Naive thymus-derived CD4-positive, alpha-beta T cell (primary cell): ENCODE results near the gene FUBP3. TPM values are rescaled to one million over a fixed set of nuclear protein-coding genes. Genes with fewer than 3 reads are reported as not detected.

Experiments
- ATAC-seq: fragments of 150-1000 bp; cut with Tn5 transposase; 2 replicates; pipeline ENCODE4 v1.10.0; 2021; ENCODE audit warnings: mild to moderate bottlenecking, moderate library complexity
- CTCF ChIA-PET: fragments of 350-600 bp; sonication (Branson Sonifier 250); formaldehyde crosslinking; loops from one replicate; lab custom pipeline; 2021; ENCODE audit warnings: antibody characterized with exemption; lab: Charles Lee
- POLR2A ChIA-PET: fragments of 350-600 bp; sonication (Branson Sonifier 250); formaldehyde crosslinking; loops from one replicate; lab custom pipeline; 2021; ENCODE audit warnings: antibody characterized with exemption, inconsistent platforms; lab: Charles Lee
- DNase-seq, 9 donors: peaks; one replicate each; pipeline versions ENCODE4 v3.0.0 to v3.0.0-alpha.2; 2020 to 2022; ENCODE audit warnings: mixed read lengths in 1 of 9
- H3K27ac ChIP-seq: one replicate; pipeline ENCODE4 v1.7.0; 2013; ENCODE audit warnings: mild to moderate bottlenecking, low read depth, low read length, moderate library complexity
- H3K27me3 ChIP-seq, 2 donors: one replicate each; pipeline ENCODE4 v1.7.0; 2013; ENCODE audit warnings: low read length in 2 of 2, mild to moderate bottlenecking in 2 of 2, moderate library complexity in 2 of 2; ENCODE audit not compliant: control insufficient read depth in 2 of 2, insufficient read depth in 2 of 2
- H3K36me3 ChIP-seq, 3 experiments: 1 replicate in 2 of 3; 2 replicates in 1 of 3; pipeline ENCODE4 v1.7.0; 2013; ENCODE audit warnings: low read length in 3 of 3, mild to moderate bottlenecking in 3 of 3, moderate library complexity in 1 of 3; ENCODE audit not compliant: insufficient read depth in 3 of 3, control insufficient read depth in 2 of 3
- H3K4me1 ChIP-seq, 2 donors: one replicate each; pipeline ENCODE4 v1.7.0; 2013; ENCODE audit warnings: low read length in 2 of 2, mild to moderate bottlenecking in 2 of 2, moderate library complexity in 1 of 2; ENCODE audit not compliant: control insufficient read depth in 2 of 2, insufficient read depth in 2 of 2
- H3K4me3 ChIP-seq: 2 replicates; pipeline ENCODE4 v1.7.0; 2013; ENCODE audit warnings: mild to moderate bottlenecking, low read length
- H3K9me3 ChIP-seq, 3 experiments: 1 replicate in 2 of 3; 2 replicates in 1 of 3; pipeline ENCODE4 v1.7.0; 2013; ENCODE audit warnings: low read length in 3 of 3; ENCODE audit not compliant: control insufficient read depth in 2 of 3
- H3K27ac Mint-ChIP-seq, 9 donors: one replicate each; pipeline ENCODE4 v1.8.0; 2020 to 2022; ENCODE audit warnings: mixed read lengths in 9 of 9, mild to moderate bottlenecking in 8 of 9, moderate library complexity in 5 of 9, inconsistent platforms in 2 of 9
- H3K27me3 Mint-ChIP-seq, 5 donors: one replicate each; pipeline ENCODE4 v1.8.0; 2021 to 2022; ENCODE audit warnings: mixed read lengths in 5 of 5, mild to moderate bottlenecking in 1 of 5
- H3K36me3 Mint-ChIP-seq, 5 donors: one replicate each; pipeline ENCODE4 v1.8.0; 2020 to 2022; ENCODE audit warnings: mixed read lengths in 5 of 5, mild to moderate bottlenecking in 3 of 5, inconsistent platforms in 1 of 5
- H3K4me1 Mint-ChIP-seq, 7 donors: one replicate each; pipeline ENCODE4 v1.8.0; 2020 to 2022; ENCODE audit warnings: mixed read lengths in 7 of 7, mild to moderate bottlenecking in 3 of 7, inconsistent platforms in 1 of 7
- H3K4me3 Mint-ChIP-seq, 10 donors: one replicate each; pipeline ENCODE4 v1.8.0; 2020 to 2022; ENCODE audit warnings: mild to moderate bottlenecking in 10 of 10, mixed read lengths in 10 of 10, moderate library complexity in 6 of 10, inconsistent platforms in 2 of 10
- H3K9me3 Mint-ChIP-seq, 11 donors: one replicate each; pipeline ENCODE4 v1.8.0; 2020 to 2022; ENCODE audit warnings: mixed read lengths in 11 of 11, mild to moderate bottlenecking in 4 of 11, inconsistent platforms in 1 of 11, moderate library complexity in 1 of 11
- intact Hi-C, 2 donors: fragments of 100-400 bp; cut with micrococcal nuclease; formaldehyde crosslinking; loops; one replicate each; pipeline ENCODE4 v1.15.1; 2023
- polyA plus RNA-seq, 2 donors: library from polyadenylated mRNA; unstranded; fragments of 300-500 nt; fragmentation: Illumina TruSeq; gene quantifications; one replicate each; pipeline ENCODE4 v1.2.3, GENCODE V29; 2021
- total RNA-seq, 6 experiments: library from RNA in 5 of 6; stranded (reverse) in 5 of 6; gene quantifications; 1 replicate in 5 of 6; 2 replicates in 1 of 6; pipeline ENCODE4 v1.2.3 and lab custom pipeline; 2021 to 2026

The FUBP3 gene
- total and polyA plus RNA-seq, 7 experiments from 2014 or later, result 30.0 to 49.6 (median 37.3) TPM

DNA sequence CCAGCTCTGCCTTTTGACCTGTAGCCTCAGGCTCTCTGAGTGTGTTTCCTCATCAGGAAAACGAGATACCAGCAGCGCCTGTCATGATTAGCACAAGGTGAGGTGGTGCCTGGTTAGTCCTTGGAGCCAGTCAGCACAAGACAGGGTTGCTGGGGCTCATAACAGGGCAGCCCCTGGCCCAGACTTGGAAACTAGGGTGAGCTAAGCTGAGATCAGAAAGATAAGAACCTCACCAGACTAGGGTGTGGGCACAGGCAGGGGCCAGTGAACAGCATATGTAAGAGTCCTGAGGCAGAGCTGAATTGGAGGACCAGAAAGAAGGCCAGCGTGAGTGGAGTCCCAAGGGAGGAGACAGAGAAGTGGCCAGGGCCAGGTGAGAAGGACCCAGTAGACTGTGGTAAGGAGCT, 42.7 kb upstream of the FUBP3 start:
- no peak for ATAC-seq
- H3K27ac Mint-ChIP-seq, result no peak overlapping the region
- H3K4me3 Mint-ChIP-seq, result peak overlapping the region in 2 of 10 donors; percentile 32 to 35
- POLR2A ChIA-PET, result no interaction called here
- Histone ChIP-seq H3K4me1 (peaks cover 0 to 5% of the 10 kb centered on the region in 2 donors), H3K27me3 (peaks cover 0 to 3% of the 10 kb centered on the region in 2 donors), H3K9me3 (no peaks in the 10 kb centered on the region), H3K27ac (no peak overlapping the region), H3K4me3 (no peak overlapping the region), H3K36me3 (no peaks in the 10 kb centered on the region)
- H3K4me1 Mint-ChIP-seq, result peaks cover 3 to 23% (median 18%) of the 10 kb centered on the region in 7 donors
- CTCF ChIA-PET, result interaction anchor here (0.5 to 0.6 kb wide), 2 partner anchors 77 to 510 kb away, joined by 3 read pairs; no protein-coding TSS in a partner anchor
- no peak for DNase-seq
- peaks cover 0 to 1% (median 0%) of the 10 kb centered on the region in 11 donors for H3K9me3 Mint-ChIP-seq
- H3K36me3 Mint-ChIP-seq, result peaks cover 0 to 4% (median 0%) of the 10 kb centered on the region in 5 donors
- intact Hi-C loops, result no loop called here
- H3K27me3 Mint-ChIP-seq, result peaks cover 60 to 70% (median 66%) of the 10 kb centered on the region in 5 donors

DNA sequence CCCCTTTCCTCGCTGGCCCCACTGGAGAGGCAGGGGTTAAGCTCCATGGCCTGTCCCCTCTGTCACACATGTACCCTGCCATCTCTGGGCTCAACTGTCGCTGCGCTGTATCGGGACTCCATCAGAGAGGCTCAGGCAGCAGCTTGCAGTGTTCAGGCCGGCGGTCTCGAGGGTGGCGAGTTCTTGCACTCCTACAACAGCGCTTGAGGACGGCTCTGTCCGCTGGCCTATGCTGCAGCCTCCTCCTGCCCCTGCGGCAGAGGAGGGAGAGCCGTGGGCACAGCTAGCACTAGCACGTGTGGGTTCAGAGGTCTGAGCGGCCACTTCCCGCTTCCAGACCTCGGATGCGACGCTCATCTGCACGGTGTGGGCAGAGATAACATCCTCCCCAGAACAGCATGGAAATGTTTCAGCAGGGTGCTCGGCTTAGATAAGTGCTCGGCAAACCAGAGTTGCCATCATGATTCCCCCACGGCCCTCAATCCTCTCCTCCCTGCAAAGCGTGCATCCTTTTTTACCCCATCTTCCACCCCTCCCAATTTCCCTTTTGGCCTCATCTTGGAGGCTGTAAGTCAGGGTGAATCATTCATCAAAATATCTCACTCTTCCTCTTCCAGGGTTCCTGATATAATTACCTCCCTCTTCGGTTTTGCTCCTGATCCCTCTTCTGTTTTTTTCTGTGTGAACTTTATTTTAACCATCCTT, 41.9 kb upstream of the FUBP3 start:
- Histone ChIP-seq H3K4me3 (no peak overlapping the region), H3K9me3 (no peaks in the 10 kb centered on the region), H3K36me3 (no peaks in the 10 kb centered on the region), H3K4me1 (peaks cover 0 to 5% of the 10 kb centered on the region in 2 donors), H3K27me3 (peaks cover 0 to 3% of the 10 kb centered on the region in 2 donors), H3K27ac (no peak overlapping the region)
- intact Hi-C loops, result no loop called here
- Mint-ChIP-seq H3K27me3 (peaks cover 58 to 74% (median 65%) of the 10 kb centered on the region in 5 donors), H3K4me3 (peak overlapping the region in 5 of 10 donors; percentile 6 to 66 (median 29)), H3K9me3 (peaks cover 0 to 1% (median 0%) of the 10 kb centered on the region in 11 donors), H3K36me3 (peaks cover 0 to 4% (median 0%) of the 10 kb centered on the region in 5 donors), H3K4me1 (peaks cover 3 to 23% (median 18%) of the 10 kb centered on the region in 7 donors), H3K27ac (no peak overlapping the region)
- ChIA-PET CTCF (interaction anchor here (0.5 kb wide), 1 partner anchor 509 kb away, joined by 3 read pairs; no protein-coding TSS in a partner anchor), POLR2A (interaction anchor here (0.7 kb wide), 1 partner anchor 123 kb away, joined by 3 read pairs; no protein-coding TSS in a partner anchor)
- no peak for DNase-seq
- ATAC-seq, result peak; percentile 32

DNA sequence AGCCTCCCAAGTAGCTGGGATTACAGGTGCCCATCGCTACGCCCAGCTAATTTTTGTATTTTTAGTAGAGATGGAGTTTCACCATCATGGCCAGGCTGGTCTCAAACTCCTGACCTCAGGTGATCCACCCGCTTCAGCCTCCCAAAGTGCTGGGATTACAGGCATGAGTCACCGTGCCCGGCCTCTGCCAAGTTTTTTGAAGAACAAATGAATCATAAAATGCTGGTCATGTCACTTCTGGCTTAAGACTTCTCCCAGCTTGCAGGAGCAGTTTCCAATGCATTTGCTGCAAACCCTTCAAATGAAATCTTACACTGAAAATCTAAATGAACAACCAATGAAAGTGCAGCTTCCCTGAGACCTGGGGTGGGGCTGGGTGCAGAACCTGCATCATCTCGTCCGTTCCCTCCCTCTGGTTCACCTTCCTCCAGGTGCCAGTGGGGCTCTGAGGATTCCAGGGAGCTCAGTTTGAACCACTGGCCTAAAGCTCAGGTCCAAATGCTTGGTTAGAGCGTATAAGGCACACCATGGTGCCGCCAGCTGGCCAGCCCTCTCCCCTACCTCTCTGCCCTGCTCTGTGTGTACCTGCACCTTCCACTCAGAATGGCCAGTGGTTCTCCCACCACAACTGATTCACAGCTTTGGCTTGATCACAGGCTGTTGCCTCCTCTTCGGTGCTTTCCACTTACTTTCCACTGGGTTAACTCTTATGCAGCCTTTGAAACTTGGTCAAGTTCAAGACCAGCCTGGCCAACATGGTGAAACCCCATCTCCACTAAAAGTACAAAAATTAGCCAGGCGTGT, 39.8 kb upstream of the FUBP3 start:
- peaks cover 0 to 5% of the 10 kb centered on the region in 2 donors for H3K4me1 ChIP-seq
- peaks cover 0 to 3% of the 10 kb centered on the region in 2 donors for H3K27me3 ChIP-seq
- H3K9me3 ChIP-seq, result no peaks in the 10 kb centered on the region
- CTCF ChIA-PET, result interaction anchor here (0.6 kb wide), 1 partner anchor 147 kb away, joined by 3 read pairs; no protein-coding TSS in a partner anchor
- intact Hi-C loops, result no loop called here
- no peak overlapping the region for H3K27ac ChIP-seq
- no peak for DNase-seq
- peaks cover 3 to 23% (median 18%) of the 10 kb centered on the region in 7 donors for H3K4me1 Mint-ChIP-seq
- peaks cover 54 to 79% (median 58%) of the 10 kb centered on the region in 5 donors for H3K27me3 Mint-ChIP-seq
- H3K36me3 Mint-ChIP-seq, result peaks cover 0 to under 1% (median 0%) of the 10 kb centered on the region in 5 donors
- H3K36me3 ChIP-seq, result no peaks in the 10 kb centered on the region
- H3K27ac Mint-ChIP-seq, result no peak overlapping the region
- no peak for ATAC-seq
- POLR2A ChIA-PET, result no interaction called here
- H3K4me3 ChIP-seq, result no peak overlapping the region
- H3K9me3 Mint-ChIP-seq, result peaks cover 0 to 1% (median 0%) of the 10 kb centered on the region in 11 donors
- H3K4me3 Mint-ChIP-seq, result no peak overlapping the region

DNA sequence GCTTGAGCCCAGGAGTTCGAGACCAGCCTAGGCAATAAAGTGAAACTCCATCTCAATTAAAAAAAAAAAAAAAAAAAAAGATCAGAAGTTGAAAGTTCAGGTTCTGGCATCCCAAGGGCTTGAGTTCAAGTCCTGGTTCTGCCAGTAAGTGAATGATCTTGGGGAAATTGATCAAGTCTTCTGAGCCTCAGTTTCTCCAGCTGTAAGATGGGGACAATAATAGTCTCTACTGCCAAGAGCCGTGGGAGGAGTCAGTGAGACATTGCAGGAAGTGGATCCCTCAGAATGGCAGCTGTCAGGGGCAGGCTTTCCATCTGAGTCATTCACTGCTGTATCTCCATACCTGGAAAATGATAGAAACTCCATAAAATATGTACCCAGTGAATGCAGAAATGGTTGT, 37.8 kb upstream of the FUBP3 start:
- DNase-seq, result no peak
- peaks cover 40 to 70% (median 44%) of the 10 kb centered on the region in 5 donors for H3K27me3 Mint-ChIP-seq
- POLR2A ChIA-PET, result no interaction called here
- Histone ChIP-seq H3K9me3 (no peaks in the 10 kb centered on the region), H3K27me3 (peaks cover 0 to 3% of the 10 kb centered on the region in 2 donors), H3K27ac (no peak overlapping the region), H3K4me1 (no peaks in the 10 kb centered on the region), H3K36me3 (no peaks in the 10 kb centered on the region), H3K4me3 (no peak overlapping the region)
- H3K27ac Mint-ChIP-seq, result no peak overlapping the region
- H3K9me3 Mint-ChIP-seq, result peaks cover 0 to 1% (median 0%) of the 10 kb centered on the region in 11 donors
- intact Hi-C loops, result no loop called here
- no peak overlapping the region for H3K4me3 Mint-ChIP-seq
- no peak for ATAC-seq
- no peaks in the 10 kb centered on the region for H3K36me3 Mint-ChIP-seq
- CTCF ChIA-PET, result no interaction called here
- H3K4me1 Mint-ChIP-seq, result peaks cover 3 to 15% (median 11%) of the 10 kb centered on the region in 7 donors

DNA sequence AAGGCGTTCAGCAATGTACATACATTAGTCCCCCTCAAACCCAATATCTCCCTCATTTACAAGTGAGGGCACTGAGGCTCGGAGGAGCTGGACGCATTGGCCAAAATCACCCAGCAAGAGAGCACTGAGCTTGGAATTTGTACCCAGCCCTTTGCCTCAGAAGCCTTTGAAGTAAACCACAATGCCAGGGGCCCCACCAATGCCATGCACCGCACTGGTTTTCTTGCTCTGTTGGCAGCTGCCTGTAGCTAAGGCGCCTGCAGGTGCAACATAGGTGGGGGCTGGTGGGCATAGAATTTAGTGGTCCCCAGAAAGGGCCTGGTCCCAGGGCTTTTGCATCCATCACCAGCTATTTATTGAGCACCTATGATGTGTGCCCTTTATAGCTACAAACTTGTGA, 37.3 kb upstream of the FUBP3 start:
- no peak overlapping the region for H3K4me3 Mint-ChIP-seq
- POLR2A ChIA-PET, result no interaction called here

DNA sequence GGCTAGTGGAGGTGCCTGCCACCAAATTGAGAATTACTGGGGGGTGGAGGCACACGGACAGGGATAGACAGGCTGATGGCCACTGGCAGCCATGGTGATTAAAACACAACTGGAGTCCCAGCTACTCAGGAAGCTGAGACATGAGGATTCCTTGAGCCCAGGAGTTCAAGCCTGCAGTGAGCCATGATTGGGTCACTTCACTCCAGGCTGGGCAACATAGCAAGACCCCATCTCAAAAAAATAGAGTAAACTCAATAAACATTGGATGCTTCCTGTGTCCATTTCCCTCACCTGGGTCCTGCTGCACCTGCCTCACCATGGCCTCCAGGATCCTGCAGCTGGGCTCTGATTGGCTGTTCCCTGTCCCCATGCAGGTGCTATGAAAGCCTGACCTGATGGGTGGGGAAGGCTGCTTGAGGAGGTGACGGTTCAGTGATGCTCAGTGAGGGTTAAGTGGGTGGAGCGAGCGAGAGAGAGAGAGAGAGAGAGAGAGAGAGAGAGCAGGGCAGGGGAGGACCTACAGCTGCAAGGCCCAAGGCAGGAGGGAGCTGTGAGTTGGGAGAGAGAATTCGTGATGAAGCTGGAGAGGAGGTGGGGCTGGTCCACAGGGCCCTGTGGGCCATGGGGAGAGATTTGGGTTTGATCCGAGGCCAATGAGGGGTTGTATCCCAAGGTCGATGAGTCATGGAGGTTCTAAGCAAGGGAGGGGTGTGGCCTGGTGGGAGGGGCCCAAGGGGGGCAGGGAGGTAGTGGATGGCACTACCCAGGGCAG, 36.7 kb upstream of the FUBP3 start:
- Mint-ChIP-seq H3K4me1 (peaks cover 3 to 9% (median 5%) of the 10 kb centered on the region in 7 donors), H3K9me3 (no peaks in the 10 kb centered on the region), H3K27me3 (peaks cover 33 to 64% (median 34%) of the 10 kb centered on the region in 5 donors), H3K27ac (no peak overlapping the region), H3K4me3 (no peak overlapping the region), H3K36me3 (no peaks in the 10 kb centered on the region)
- intact Hi-C loops, result no loop called here
- no peaks in the 10 kb centered on the region for H3K9me3 ChIP-seq
- H3K27ac ChIP-seq, result no peak overlapping the region
- no peak for ATAC-seq
- no peak for DNase-seq
- no peaks in the 10 kb centered on the region for H3K36me3 ChIP-seq
- H3K27me3 ChIP-seq, result peaks cover 0 to 3% of the 10 kb centered on the region in 2 donors
- ChIA-PET CTCF (no interaction called here), POLR2A (no interaction called here)
- no peaks in the 10 kb centered on the region for H3K4me1 ChIP-seq
- no peak overlapping the region for H3K4me3 ChIP-seq

More for the DNA sequence above, 37.3 kb upstream of the FUBP3 start:
- H3K36me3 Mint-ChIP-seq, result no peaks in the 10 kb centered on the region
- intact Hi-C loops, result no loop called here
- DNase-seq, result no peak
- CTCF ChIA-PET, result no interaction called here
- no peak overlapping the region for H3K27ac Mint-ChIP-seq
- peaks cover 3 to 11% (median 8%) of the 10 kb centered on the region in 7 donors for H3K4me1 Mint-ChIP-seq
- no peak for ATAC-seq
- H3K27me3 ChIP-seq, result peaks cover 0 to 3% of the 10 kb centered on the region in 2 donors
- H3K4me3 ChIP-seq, result no peak overlapping the region
- no peaks in the 10 kb centered on the region for H3K9me3 ChIP-seq
- H3K27me3 Mint-ChIP-seq, result peaks cover 36 to 67% (median 39%) of the 10 kb centered on the region in 5 donors
- no peaks in the 10 kb centered on the region for H3K9me3 Mint-ChIP-seq
- H3K36me3 ChIP-seq, result no peaks in the 10 kb centered on the region
- no peaks in the 10 kb centered on the region for H3K4me1 ChIP-seq
- no peak overlapping the region for H3K27ac ChIP-seq
